MCF 10A (cell line): ENCODE measurements around the gene LRRC74A. TPM values are rescaled to one million over a fixed set of nuclear protein-coding genes. Genes with fewer than 3 reads are reported as not detected.

Experiments used
- BruUV-seq: library from RNA; stranded (reverse); fragments of 400-500 nt; replicated peaks from 2 replicates; lab custom pipeline; 2021; lab: Mats Ljungman, UMichigan
- CTCF ChIA-PET: fragments of 300-600 bp; sonication (Branson Sonifier 250); formaldehyde crosslinking; extraction: SDS; loops from one replicate; lab custom pipeline; 2021; ENCODE audit warnings: antibody characterized with exemption, inconsistent platforms; lab: Yijun Ruan, JAX
- POLR2A ChIA-PET: fragments of 300-600, 350-650 bp; sonication (Branson Sonifier 250); formaldehyde crosslinking; extraction: SDS; loops from one replicate; lab custom pipeline; 2020; ENCODE audit warnings: antibody characterized with exemption, inconsistent platforms; lab: Yijun Ruan, JAX
- DNase-seq: peaks from one replicate; pipeline ENCODE4 v3.0.0-alpha.2; 2018; ENCODE audit not compliant: unreplicated experiment
- H3K27ac Mint-ChIP-seq: one replicate; pipeline ENCODE4 v1.8.0; 2022; ENCODE audit warnings: mild to moderate bottlenecking, low read depth, mixed read lengths; ENCODE audit not compliant: unreplicated experiment
- H3K27me3 Mint-ChIP-seq: one replicate; pipeline ENCODE4 v1.8.0; 2022; ENCODE audit warnings: mixed read lengths; ENCODE audit not compliant: insufficient read depth, unreplicated experiment
- H3K36me3 Mint-ChIP-seq: one replicate; pipeline ENCODE4 v1.8.0; 2022; ENCODE audit warnings: mild to moderate bottlenecking, moderate library complexity, mixed read lengths; ENCODE audit not compliant: insufficient read depth, unreplicated experiment
- H3K4me1 Mint-ChIP-seq: one replicate; pipeline ENCODE4 v1.8.0; 2022; ENCODE audit warnings: mixed read lengths; ENCODE audit not compliant: insufficient read depth, unreplicated experiment
- H3K4me3 Mint-ChIP-seq: one replicate; pipeline ENCODE4 v1.8.0; 2022; ENCODE audit warnings: mild to moderate bottlenecking, moderate library complexity, mixed read lengths; ENCODE audit not compliant: unreplicated experiment
- H3K9me3 Mint-ChIP-seq: one replicate; pipeline ENCODE4 v1.8.0; 2022; ENCODE audit warnings: mixed read lengths; ENCODE audit not compliant: unreplicated experiment
- intact Hi-C: fragments of 100-400 bp; cut with micrococcal nuclease; formaldehyde crosslinking; loops from 2 replicates; pipeline ENCODE4 v1.14.1; 2022
- total RNA-seq: library from RNA; stranded (reverse); gene quantifications from 2 replicates; pipeline ENCODE4 v1.2.3, GENCODE V29; 2022
- TF ChIP-seq, protein P1 (sequence below): fragments of 200-600 bp; IDR thresholded peaks from one replicate; pipeline ENCODE4 v1.8.0; 2022; ENCODE audit warnings: antibody characterized with exemption, mild to moderate bottlenecking; ENCODE audit not compliant: unreplicated experiment

The LRRC74A gene
- total RNA-seq, 1 experiment from 2014 or later: not detected

DNA sequence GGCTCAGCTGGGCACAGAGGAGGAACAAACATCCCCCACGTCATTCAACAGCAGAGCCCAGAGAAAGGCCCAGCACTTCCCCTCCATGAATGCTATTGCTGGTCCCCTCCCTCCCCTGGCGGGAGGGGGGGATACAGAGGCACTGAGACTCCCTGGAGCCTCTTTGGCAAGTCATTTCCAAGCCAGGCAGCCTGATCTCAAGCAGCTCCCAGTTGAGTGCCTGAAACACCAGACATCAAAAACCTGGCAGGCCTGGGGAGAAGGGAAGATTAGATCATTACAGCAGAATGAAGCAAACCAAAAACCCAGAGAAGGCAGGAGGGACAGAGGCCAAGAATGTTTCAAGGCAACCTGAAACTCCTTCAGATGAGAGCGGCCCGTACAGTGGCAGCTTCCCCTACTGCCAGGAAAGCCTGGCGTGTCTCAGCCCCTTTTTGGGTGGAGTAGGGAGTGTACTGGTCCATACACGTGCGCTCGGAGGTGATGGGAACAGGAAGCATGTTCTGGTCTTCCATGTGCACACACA is 92.1 kb downstream of the LRRC74A start:
- ChIA-PET POLR2A (interaction anchor here (0.8 to 6.5 kb wide), 29 partner anchors 9 to 204 kb away, joined by 3 to 257 read pairs (median 9); partner anchors contain the start of genes CIPC and IRF2BPL), CTCF (interaction anchor here (0.6 to 13.5 kb wide), 24 partner anchors 11 to 177 kb away, joined by 3 to 496 read pairs (median 6); no protein-coding TSS in a partner anchor)
- H3K4me3 Mint-ChIP-seq: peak overlapping the region; percentile 33
- TF ChIP-seq, protein P1, sequence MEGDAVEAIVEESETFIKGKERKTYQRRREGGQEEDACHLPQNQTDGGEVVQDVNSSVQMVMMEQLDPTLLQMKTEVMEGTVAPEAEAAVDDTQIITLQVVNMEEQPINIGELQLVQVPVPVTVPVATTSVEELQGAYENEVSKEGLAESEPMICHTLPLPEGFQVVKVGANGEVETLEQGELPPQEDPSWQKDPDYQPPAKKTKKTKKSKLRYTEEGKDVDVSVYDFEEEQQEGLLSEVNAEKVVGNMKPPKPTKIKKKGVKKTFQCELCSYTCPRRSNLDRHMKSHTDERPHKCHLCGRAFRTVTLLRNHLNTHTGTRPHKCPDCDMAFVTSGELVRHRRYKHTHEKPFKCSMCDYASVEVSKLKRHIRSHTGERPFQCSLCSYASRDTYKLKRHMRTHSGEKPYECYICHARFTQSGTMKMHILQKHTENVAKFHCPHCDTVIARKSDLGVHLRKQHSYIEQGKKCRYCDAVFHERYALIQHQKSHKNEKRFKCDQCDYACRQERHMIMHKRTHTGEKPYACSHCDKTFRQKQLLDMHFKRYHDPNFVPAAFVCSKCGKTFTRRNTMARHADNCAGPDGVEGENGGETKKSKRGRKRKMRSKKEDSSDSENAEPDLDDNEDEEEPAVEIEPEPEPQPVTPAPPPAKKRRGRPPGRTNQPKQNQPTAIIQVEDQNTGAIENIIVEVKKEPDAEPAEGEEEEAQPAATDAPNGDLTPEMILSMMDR: no peak
- H3K9me3 Mint-ChIP-seq: no peaks in the 10 kb centered on the region
- intact Hi-C loops: loop anchor here (1.0 to 2.0 kb wide), 2 partner anchors 38 to 110 kb away; partner anchors contain the start of gene IRF2BPL
- peak overlapping the region; percentile 93 for H3K27ac Mint-ChIP-seq
- H3K27me3 Mint-ChIP-seq: no peaks in the 10 kb centered on the region
- peaks cover 36% of the 10 kb centered on the region for H3K4me1 Mint-ChIP-seq
- BruUV-seq: no TSS peak
- peaks cover 8% of the 10 kb centered on the region for H3K36me3 Mint-ChIP-seq
- peak; percentile 82 for DNase-seq

DNA sequence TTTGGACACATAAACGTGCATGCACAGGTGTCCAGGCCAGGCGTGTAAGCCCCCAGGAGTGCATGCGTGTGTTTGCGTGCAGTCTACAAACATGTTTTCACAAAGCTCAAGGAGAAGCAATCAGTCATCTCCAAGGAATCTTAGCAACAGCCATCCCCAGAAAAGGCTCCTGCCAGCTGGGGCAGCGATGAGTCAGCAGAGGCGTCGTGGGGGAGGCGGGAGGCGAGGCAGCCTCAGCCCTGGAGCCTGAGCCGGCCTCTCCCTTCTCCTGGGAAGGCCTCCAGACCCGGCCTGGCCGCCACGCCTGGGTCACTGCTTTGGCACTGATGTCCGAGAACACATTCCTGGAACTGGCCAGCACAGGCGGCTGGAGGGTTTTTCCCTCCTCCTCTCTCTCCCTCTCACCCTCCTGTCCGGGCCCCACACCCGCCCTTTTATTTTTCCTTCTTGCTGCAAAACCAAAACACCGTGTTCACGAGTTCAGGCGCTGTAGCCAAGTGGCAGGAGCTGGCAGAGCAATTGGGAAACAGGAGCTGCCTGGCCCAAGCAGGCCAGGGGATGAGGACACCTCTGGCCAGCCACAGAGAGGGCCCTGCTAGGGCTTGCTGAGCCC is 92.7 kb downstream of the LRRC74A start:
- POLR2A ChIA-PET: interaction anchor here (0.7 to 6.5 kb wide), 34 partner anchors 10 to 881 kb away, joined by 3 to 257 read pairs (median 6); partner anchors contain the start of genes ADCK1, CIPC and IRF2BPL
- H3K27me3 Mint-ChIP-seq: no peaks in the 10 kb centered on the region
- H3K36me3 Mint-ChIP-seq: peaks cover 8% of the 10 kb centered on the region
- intact Hi-C loops: loop anchor here (1.0 to 2.0 kb wide), 2 partner anchors 38 to 109 kb away; partner anchors contain the start of gene IRF2BPL
- TF ChIP-seq, protein P1: no peak
- no peaks in the 10 kb centered on the region for H3K9me3 Mint-ChIP-seq
- H3K27ac Mint-ChIP-seq: peak overlapping the region; percentile 93
- H3K4me1 Mint-ChIP-seq: peaks cover 36% of the 10 kb centered on the region
- H3K4me3 Mint-ChIP-seq: peak overlapping the region; percentile 57
- peak; percentile 98 for DNase-seq
- BruUV-seq: no TSS peak
- CTCF ChIA-PET: interaction anchor here (0.6 to 13.5 kb wide), 22 partner anchors 14 to 1210 kb away, joined by 3 to 496 read pairs (median 9); no protein-coding TSS in a partner anchor

Other genes starting within 250 kb of the LRRC74A start
- gene VASH1, start 64.9 kb upstream of the LRRC74A start, total RNA-seq: 0.35 and 0.54 TPM in 2 replicates
- 14.5 and 21.3 TPM in 2 replicates for gene ANGEL1, start 13.5 kb upstream of the LRRC74A start, total RNA-seq
- gene IRF2BPL, start 202.3 kb downstream of the LRRC74A start, total RNA-seq: 22.1 and 26.0 TPM in 2 replicates